K562 (cell line): ENCODE results near the gene PRC1. TPM values are rescaled to one million over a fixed set of nuclear protein-coding genes. Genes with fewer than 3 reads are reported as not detected.

Experiments used
- DPF2 ChIP-seq: fragments of 450-650 bp; IDR thresholded peaks from 2 replicates; pipeline ENCODE4 v1.6.1; 2016
- ETV1 ChIP-seq: fragments of 450-650 bp; conservative IDR thresholded peaks from 2 replicates; pipeline ENCODE4 v1.6.1; 2016; ENCODE audit warnings: missing genetic modification characterization, control low read depth, low read depth, missing compliant biosample characterization
- GATA2 ChIP-seq: sonication (generic); formaldehyde crosslinking; IDR thresholded peaks from 2 replicates; pipeline ENCODE4 v1.4.0; 2020; ENCODE audit warnings: mild to moderate bottlenecking, missing genetic modification reagents
- HDAC1 ChIP-seq, 2 experiments: fragments of 450-650 bp; IDR thresholded peaks; 2 replicates each; pipeline ENCODE4 v1.6.1; 2016 to 2017; ENCODE audit warnings: inconsistent platforms in 1 of 2, mild to moderate bottlenecking in 1 of 2, moderate library complexity in 1 of 2
- KDM1A ChIP-seq, 2 experiments: fragments of 450-650 bp; IDR thresholded peaks; 2 replicates each; pipeline ENCODE4 v1.6.1; 2016; ENCODE audit warnings: mild to moderate bottlenecking in 2 of 2
- MNT ChIP-seq, 2 experiments: fragments of 450-650 bp; conservative IDR thresholded peaks; 2 replicates each; pipeline ENCODE4 v1.6.1; 2017; ENCODE audit warnings: mild to moderate bottlenecking in 2 of 2, moderate library complexity in 2 of 2
- MYNN ChIP-seq, 2 experiments: sonication (generic); formaldehyde crosslinking in 1 of 2; IDR thresholded peaks; 2 replicates each; pipeline versions ENCODE4 v1.5.0 to v1.6.1; 2016 to 2020; ENCODE audit warnings: antibody characterized with exemption in 1 of 2, missing genetic modification reagents in 1 of 2
- NFRKB ChIP-seq: fragments of 450-650 bp; IDR thresholded peaks from 2 replicates; pipeline ENCODE4 v1.6.1; 2016; ENCODE audit warnings: low read depth
- NONO ChIP-seq, 2 experiments: fragments of 200-400 bp in 1 of 2; fragments of 450-650 bp in 1 of 2; formaldehyde crosslinking in 1 of 2; IDR thresholded peaks; 2 replicates each; pipeline ENCODE4 v1.6.1; 2017; ENCODE audit warnings: low read depth in 2 of 2, mild to moderate bottlenecking in 2 of 2, moderate library complexity in 2 of 2, low read length in 1 of 2
- NR2C1 ChIP-seq, 2 experiments: fragments of 450-650 bp; IDR thresholded peaks; 2 replicates each; pipeline ENCODE4 v1.6.1; 2017; ENCODE audit warnings: mild to moderate bottlenecking in 2 of 2, antibody characterized with exemption in 1 of 2, inconsistent platforms in 1 of 2, missing compliant biosample characterization in 1 of 2, missing genetic modification characterization in 1 of 2
- NR2C2 ChIP-seq, 2 experiments: fragments of 200-800 bp in 1 of 2; sonication (Bioruptor generic) in 1 of 2; sonication (generic) in 1 of 2; formaldehyde crosslinking in 1 of 2; IDR thresholded peaks; 2 replicates each; pipeline versions ENCODE4 v1.6.1 to v1.8.0; 2016 to 2022; ENCODE audit warnings: mild to moderate bottlenecking in 1 of 2, missing compliant biosample characterization in 1 of 2, missing genetic modification characterization in 1 of 2, missing genetic modification reagents in 1 of 2
- POU5F1 ChIP-seq: fragments of 150-350 bp; IDR thresholded peaks from 2 replicates; pipeline ENCODE4 v1.6.1; 2014; ENCODE audit warnings: borderline replicate concordance, low read length, low read depth, mild to moderate bottlenecking; ENCODE audit not compliant: partially characterized antibody
- ZNF592 ChIP-seq: fragments of 450-650 bp; IDR thresholded peaks from 2 replicates; pipeline ENCODE4 v1.6.1; 2017; ENCODE audit warnings: antibody characterized with exemption, mild to moderate bottlenecking
- polyA plus RNA-seq, 8 experiments: library from polyadenylated mRNA; depleted of rRNA in 4 of 8; stranded (reverse) in 5 of 8; unstranded in 3 of 8; fragments of >200 nt; fragmentation: Nextera tagmentation in 2 of 8; fragmentation: Illumina TruSeq in 1 of 8; extraction: Ambion mirVana in 2 of 8; extraction: Trizol in 1 of 8; gene quantifications; 2 replicates each; pipeline versions ENCODE4 v1.2.1 to v1.2.3, GENCODE V29; 2011 to 2014; ENCODE audit warnings: inconsistent platforms in 1 of 8, missing spikeins in 1 of 8
- total RNA-seq, 7 experiments: library from RNA; depleted of rRNA in 6 of 7; stranded (reverse); fragments of >200 nt in 6 of 7; fragmentation: Illumina TruSeq in 2 of 7; extraction: Trizol in 2 of 7; gene quantifications; 2 replicates each; pipeline versions ENCODE4 v1.2.1 to v1.2.3, GENCODE V29; 2011 to 2021; ENCODE audit warnings: low replicate concordance in 1 of 7
- TF ChIP-seq, protein P1 (sequence below): sonication (generic); formaldehyde crosslinking; IDR thresholded peaks from 2 replicates; pipeline ENCODE4 v1.8.0; 2023; ENCODE audit warnings: mild to moderate bottlenecking, missing genetic modification reagents
- TF ChIP-seq, protein P2 (sequence below): sonication (generic); formaldehyde crosslinking; IDR thresholded peaks from 2 replicates; pipeline ENCODE4 v1.9.0; 2022; ENCODE audit warnings: mild to moderate bottlenecking, missing genetic modification reagents
- TF ChIP-seq, protein P3 (sequence below): fragments of 450-650 bp; IDR thresholded peaks from 2 replicates; pipeline ENCODE4 v1.6.1; 2016; ENCODE audit warnings: mild to moderate bottlenecking

The PRC1 gene
- total and polyA plus RNA-seq, 9 of the 15 experiments (the other 6 are each of a cell fraction or from before 2014, with no cell fraction given): 156 to 391 (median 240) TPM

DNA sequence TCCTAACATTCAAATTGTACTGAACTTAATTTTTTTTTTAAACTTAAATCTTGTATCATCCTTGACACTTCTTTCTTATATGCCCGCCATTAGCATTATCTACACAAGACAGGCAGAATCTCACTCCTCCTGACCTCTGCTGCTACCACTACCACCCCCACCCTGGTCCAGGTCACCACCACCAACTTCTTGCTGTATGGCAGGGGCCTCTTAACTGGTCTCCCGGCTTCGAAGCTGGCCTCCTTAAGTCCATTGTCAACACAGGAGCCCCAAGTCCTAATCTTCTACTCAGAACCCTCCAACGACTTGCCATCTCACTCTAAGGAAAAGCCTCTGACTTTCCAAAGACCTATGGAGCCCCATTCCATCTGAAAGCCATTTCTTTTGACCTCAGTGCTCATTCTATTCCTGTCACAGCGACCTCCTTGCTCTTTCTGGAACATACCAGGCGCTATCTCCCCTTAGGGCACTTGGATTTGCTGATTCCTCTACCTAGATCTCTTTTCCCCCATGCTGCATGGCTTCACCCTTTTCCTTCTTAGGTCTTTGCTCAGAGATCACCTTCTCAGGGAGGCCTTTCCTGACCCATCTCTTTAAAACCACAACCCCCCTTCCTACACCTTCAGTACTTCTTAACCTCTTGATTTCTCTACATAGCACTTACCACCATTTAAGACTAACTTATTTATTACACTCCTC is 2.6 kb downstream of the PRC1 start (continued):
- TF ChIP-seq, protein P1, sequence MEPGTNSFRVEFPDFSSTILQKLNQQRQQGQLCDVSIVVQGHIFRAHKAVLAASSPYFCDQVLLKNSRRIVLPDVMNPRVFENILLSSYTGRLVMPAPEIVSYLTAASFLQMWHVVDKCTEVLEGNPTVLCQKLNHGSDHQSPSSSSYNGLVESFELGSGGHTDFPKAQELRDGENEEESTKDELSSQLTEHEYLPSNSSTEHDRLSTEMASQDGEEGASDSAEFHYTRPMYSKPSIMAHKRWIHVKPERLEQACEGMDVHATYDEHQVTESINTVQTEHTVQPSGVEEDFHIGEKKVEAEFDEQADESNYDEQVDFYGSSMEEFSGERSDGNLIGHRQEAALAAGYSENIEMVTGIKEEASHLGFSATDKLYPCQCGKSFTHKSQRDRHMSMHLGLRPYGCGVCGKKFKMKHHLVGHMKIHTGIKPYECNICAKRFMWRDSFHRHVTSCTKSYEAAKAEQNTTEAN: no peak
- TF ChIP-seq, protein P2, sequence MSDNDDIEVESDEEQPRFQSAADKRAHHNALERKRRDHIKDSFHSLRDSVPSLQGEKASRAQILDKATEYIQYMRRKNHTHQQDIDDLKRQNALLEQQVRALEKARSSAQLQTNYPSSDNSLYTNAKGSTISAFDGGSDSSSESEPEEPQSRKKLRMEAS (CRISPR knock-in tag): no peak
- TF ChIP-seq POU5F1: no peak
- TF ChIP-seq NFRKB: 0 out of 2 replicates have a peak, but pooled peaks have one; percentile 53
- TF ChIP-seq, protein P3, sequence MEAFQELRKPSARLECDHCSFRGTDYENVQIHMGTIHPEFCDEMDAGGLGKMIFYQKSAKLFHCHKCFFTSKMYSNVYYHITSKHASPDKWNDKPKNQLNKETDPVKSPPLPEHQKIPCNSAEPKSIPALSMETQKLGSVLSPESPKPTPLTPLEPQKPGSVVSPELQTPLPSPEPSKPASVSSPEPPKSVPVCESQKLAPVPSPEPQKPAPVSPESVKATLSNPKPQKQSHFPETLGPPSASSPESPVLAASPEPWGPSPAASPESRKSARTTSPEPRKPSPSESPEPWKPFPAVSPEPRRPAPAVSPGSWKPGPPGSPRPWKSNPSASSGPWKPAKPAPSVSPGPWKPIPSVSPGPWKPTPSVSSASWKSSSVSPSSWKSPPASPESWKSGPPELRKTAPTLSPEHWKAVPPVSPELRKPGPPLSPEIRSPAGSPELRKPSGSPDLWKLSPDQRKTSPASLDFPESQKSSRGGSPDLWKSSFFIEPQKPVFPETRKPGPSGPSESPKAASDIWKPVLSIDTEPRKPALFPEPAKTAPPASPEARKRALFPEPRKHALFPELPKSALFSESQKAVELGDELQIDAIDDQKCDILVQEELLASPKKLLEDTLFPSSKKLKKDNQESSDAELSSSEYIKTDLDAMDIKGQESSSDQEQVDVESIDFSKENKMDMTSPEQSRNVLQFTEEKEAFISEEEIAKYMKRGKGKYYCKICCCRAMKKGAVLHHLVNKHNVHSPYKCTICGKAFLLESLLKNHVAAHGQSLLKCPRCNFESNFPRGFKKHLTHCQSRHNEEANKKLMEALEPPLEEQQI: no peak
- TF ChIP-seq HDAC1 (IDR thresholded peaks at IDR 0.05): peak in 1 of 2 experiments; percentile 33; a peak in 2 of 4 replicates
- no peak for TF ChIP-seq GATA2
- TF ChIP-seq KDM1A (IDR thresholded peaks at IDR 0.05): peak; percentile 31 to 41; a peak in 2 of 4 replicates
- peak; percentile 45; the same call in 1 of the 2 replicates for TF ChIP-seq DPF2
- TF ChIP-seq NR2C1 (IDR thresholded peaks at IDR 0.05): peak; percentile 51; the same call in 1 of the 2 replicates
- TF ChIP-seq NR2C1 (tag; IDR thresholded peaks at IDR 0.05): no peak
- TF ChIP-seq NR2C2 (CRISPR knock-in tag; IDR thresholded peaks at IDR 0.05): no peak
- TF ChIP-seq NR2C2 (tag; IDR thresholded peaks at IDR 0.05): peak; percentile 55
- no peak for TF ChIP-seq ETV1 (tag)
- peak; percentile 54; the same call in 1 of the 2 replicates for TF ChIP-seq ZNF592
- TF ChIP-seq MYNN (IDR thresholded peaks at IDR 0.05): 0 out of 2 replicates have a peak, but pooled peaks have one; percentile 29
- TF ChIP-seq MYNN (CRISPR knock-in tag; IDR thresholded peaks at IDR 0.05): no peak
- no peak for TF ChIP-seq NONO (IDR thresholded peaks at IDR 0.05; ENCODE audit: low read depth in 2 of 2, low read length in 1 of 2)
- peak in 1 of 2 experiments; percentile 22; a peak in 1 of 4 replicates for TF ChIP-seq MNT (conservative IDR thresholded peaks at IDR 0.05)
